ENCODE data around the gene FHIT.

Gene FHIT

GRCh38 chr3:59876533-59877062, 1374.7 kb downstream of the FHIT start:
- DNase-seq (ENCODE audit: low read depth), result no peak

- DNase-seq (ENCODE audit: low read depth), result no peak
Measured at GRCh38 chr3:59873576-59874230, 1377.5 kb downstream of the FHIT start.

GRCh38 chr3:59872128-59872527, 1379.1 kb downstream of the FHIT start:
- DNase-seq (ENCODE audit: low read depth), result no peak

GRCh38 chr3:59867185-59868002, 1383.9 kb downstream of the FHIT start:
- DNase-seq (ENCODE audit: low read depth), result no peak

GRCh38 chr3:59866076-59866475, 1385.2 kb downstream of the FHIT start:
- DNase-seq (ENCODE audit: low read depth), result no peak

GRCh38 chr3:59865351-59865750, 1385.9 kb downstream of the FHIT start:
- no peak for DNase-seq (ENCODE audit: low read depth)

- DNase-seq (ENCODE audit: low read depth), result peak; percentile 54
Measured at GRCh38 chr3:59862686-59863085, 1388.6 kb downstream of the FHIT start.

- DNase-seq (ENCODE audit: low read depth), result peak; percentile 77
Measured at GRCh38 chr3:59857589-59858346, 1393.5 kb downstream of the FHIT start.

- no peak for DNase-seq (ENCODE audit: low read depth)
Measured at GRCh38 chr3:59856934-59857460, 1394.3 kb downstream of the FHIT start.

GRCh38 chr3:59854061-59854709, 1397.1 kb downstream of the FHIT start:
- DNase-seq (ENCODE audit: low read depth), result no peak

- no peak for DNase-seq (ENCODE audit: low read depth)
Measured at GRCh38 chr3:59850417-59850816, 1400.8 kb downstream of the FHIT start.

GRCh38 chr3:59845386-59845785, 1405.9 kb downstream of the FHIT start:
- DNase-seq (ENCODE audit: low read depth), result no peak

- DNase-seq (ENCODE audit: low read depth), result no peak
Measured at GRCh38 chr3:59843821-59844220, 1407.4 kb downstream of the FHIT start.

GRCh38 chr3:59839810-59840515, 1411.3 kb downstream of the FHIT start:
- no peak for DNase-seq (ENCODE audit: low read depth)

GRCh38 chr3:59839283-59839682, 1412.0 kb downstream of the FHIT start:
- no peak for DNase-seq (ENCODE audit: low read depth)

GRCh38 chr3:59836531-59836930, 1414.7 kb downstream of the FHIT start:
- no peak for DNase-seq (ENCODE audit: low read depth)

GRCh38 chr3:59832702-59833101, 1418.5 kb downstream of the FHIT start:
- no peak for DNase-seq (ENCODE audit: low read depth)

GRCh38 chr3:59832241-59832640, 1419.0 kb downstream of the FHIT start:
- no peak for DNase-seq (ENCODE audit: low read depth)

- no peak for DNase-seq (ENCODE audit: low read depth)
Measured at GRCh38 chr3:59831394-59831793, 1419.9 kb downstream of the FHIT start.

- DNase-seq (ENCODE audit: low read depth), result no peak
Measured at GRCh38 chr3:59829527-59829926, 1421.7 kb downstream of the FHIT start.

- no peak for DNase-seq (ENCODE audit: low read depth)
Measured at GRCh38 chr3:59824876-59825275, 1426.4 kb downstream of the FHIT start.

Data from ELR (cell line).